Measurements from ENCODE around the gene CCNQ.

Gene CCNQ

DNA sequence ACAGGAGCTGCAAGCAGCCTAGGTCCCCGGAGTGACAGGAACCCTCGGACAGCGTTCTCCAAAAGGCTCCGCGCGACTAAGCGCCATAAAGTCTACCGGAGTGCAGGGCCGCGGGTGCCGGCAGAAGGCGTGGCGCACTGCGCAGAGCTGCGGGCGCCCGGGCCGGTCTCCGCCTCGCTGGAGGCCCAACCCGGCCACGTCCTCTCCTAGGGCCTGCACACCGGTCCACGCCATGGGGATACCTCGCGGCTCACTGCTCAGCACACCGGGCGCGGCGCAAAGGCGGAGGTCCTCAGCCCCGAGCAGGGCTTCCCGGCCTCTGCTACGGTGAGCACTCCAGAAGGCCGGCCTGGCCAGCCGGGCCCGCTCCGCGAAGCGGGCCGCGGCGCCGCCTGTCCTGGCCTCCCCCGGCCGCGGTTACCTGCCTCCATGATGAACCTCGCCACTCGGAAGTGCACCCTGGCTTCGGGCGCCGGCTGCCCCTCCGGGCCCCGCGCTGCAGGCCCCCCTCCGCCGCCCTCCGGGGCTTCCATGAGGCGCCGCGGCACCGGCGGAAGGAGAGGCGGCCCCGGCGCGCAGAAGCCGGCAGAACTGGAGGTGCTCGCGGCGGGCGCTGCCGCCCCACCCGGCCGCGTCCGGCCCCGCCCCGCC is at the start of gene CCNQ:
CCNQ (minus strand) TSS at position 599 of the 651 bp plus-strand sequence; CDS start at position 533, 66 bp downstream.
- DNase-seq (ENCODE audit: low spot score), result no peak

- DNase-seq (ENCODE audit: low spot score), result no peak
These were observed 48.8 kb upstream of the CCNQ start for GRCh38 chrX:153647461-153648357.

- peak; percentile 88 for DNase-seq (ENCODE audit: low spot score)
These were observed 47.9 kb upstream of the CCNQ start, which contains the start of gene DUSP9 for GRCh38 chrX:153646620-153647373. DUSP9 (plus strand) TSS chrX:153647203; CDS start chrX:153647954, 751 bp downstream.

- no peak for DNase-seq (ENCODE audit: low spot score)
These were observed 47.1 kb upstream of the CCNQ start for GRCh38 chrX:153645921-153646488.

- DNase-seq (ENCODE audit: low spot score), result no peak
These were observed 46.2 kb upstream of the CCNQ start for GRCh38 chrX:153645151-153645550.

- DNase-seq (ENCODE audit: low spot score), result no peak
These were observed 45.6 kb upstream of the CCNQ start for GRCh38 chrX:153644356-153645125.

- no peak for DNase-seq (ENCODE audit: low spot score)
These were observed 44.8 kb upstream of the CCNQ start for GRCh38 chrX:153643431-153644351.

DNA sequence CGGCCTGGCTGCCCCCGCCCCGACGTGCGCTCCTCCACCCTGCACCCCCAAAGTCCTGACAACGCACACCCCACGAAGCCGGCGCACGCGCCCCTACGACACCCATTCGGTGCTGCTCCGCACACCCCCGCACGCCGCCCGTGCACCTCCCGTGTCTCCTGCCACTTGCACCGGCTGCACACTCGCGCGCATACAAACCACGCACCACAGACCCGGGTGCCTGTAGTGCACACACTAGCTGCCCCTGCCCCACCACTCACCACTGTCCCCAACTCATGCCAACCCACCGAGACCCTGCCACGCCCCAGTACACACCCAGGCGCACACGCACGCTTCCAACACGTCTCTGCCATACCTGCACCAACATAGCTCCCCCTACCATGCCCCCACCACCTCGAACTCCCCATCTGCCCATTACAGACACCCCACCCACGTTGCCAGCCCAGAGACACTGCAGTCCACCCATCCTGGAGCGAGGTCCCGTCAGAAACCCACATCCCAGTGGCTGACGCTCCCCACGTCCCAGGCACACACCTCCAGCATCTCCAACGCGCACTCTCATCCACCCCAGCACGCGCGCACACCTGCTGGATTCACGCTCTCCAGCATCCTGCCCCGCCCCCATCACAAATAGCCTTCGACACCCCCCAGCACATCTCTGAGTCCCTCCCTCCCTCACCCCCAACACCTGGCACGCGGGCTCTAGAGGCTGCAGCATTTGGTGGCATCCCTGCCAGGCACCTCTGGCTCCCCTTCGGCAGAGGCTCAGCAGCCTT is 43.9 kb upstream of the CCNQ start:
- DNase-seq (ENCODE audit: low spot score), result no peak

DNA sequence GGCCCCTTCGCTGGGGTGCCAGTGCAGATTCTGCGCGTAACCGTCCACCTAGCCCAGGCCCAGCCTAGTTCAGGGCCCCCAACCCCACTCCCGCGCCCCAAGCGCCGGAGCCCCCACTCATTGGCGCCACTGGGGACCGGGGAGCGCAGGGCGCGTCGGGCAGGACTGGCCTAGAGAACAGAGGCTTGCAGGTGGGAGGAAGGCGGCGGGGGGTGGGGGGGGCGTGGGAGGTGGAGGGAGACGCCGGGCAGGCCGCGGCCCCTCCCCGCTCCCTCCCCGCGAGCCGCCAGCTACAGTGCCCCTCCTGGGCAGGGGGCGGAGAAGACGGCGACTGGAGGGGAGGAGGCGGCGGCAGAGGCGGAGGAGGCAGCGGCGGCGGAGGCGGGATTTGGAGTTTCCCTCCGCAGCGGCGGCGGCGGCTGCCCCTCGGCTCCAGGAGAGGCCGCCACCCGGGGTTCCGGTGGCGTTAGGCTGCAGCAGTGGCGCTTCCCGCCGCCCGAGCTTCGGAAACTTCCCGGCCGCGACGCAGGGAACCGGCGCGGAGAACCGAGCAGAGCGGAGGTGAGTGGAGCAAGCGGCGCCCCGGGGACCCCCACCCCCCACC is 43.2 kb upstream of the CCNQ start:
- DNase-seq (ENCODE audit: low spot score), result no peak

DNA sequence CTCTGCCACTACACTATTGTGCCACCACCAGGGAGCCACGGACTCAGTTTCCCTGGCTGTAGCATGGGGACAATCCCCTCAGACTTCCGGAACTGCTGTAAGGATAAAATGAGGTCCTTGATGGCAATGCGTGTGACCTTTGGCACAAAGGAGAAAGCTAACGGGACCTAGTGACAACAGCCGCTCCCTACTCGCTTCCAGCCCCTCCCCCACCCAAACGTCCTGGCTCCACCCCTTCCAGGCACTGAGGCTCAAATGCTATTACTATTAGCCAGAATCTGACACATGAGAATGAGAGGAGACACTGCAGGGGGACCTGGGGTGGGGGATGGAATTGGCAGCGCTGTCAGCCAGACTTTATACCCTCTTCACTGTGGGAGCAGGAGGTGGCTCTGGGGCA is 42.7 kb upstream of the CCNQ start:
- peak; percentile 84 for DNase-seq (ENCODE audit: low spot score)

DNA sequence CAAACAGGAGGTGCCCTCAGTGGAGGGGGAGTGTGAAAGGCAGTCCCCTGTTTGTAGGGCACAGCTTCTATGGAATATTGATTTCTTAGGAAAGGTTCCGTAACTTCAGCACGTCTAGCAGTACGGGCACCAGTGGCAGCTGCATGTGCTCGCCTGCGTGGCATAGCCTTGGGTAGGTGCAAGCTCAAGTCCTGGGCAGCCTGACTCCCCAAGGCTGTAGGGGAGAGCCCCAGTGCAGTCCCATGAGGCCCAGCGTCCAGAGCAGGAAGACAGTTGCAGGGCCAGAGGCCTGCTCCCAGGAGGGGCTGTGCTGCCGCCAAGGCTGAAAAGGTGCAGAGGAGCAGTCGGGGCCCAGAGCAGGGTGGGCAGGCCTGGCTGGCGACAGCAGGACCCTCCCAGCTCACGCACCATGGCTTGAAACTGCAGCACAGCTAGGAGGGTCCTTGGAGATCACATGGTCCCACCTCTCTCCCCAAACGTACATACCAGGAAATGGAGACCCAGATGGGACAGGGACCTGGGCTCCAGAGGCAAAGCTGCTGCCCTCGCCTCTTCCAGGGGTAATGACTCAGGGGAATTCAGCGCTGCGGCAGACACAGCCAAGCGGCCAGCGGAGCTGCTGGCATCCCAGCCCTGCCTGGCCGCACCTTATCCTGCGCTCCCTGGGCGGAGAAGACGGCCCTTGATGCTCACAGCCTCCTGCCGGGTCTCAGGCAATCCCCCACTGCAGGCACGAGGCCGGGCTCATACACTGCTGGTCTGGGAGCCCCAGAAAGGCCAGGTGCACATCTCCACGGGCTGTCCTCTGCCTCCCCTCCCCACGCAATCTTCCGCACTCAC is 42.0 kb upstream of the CCNQ start:
- no peak for DNase-seq (ENCODE audit: low spot score)

- DNase-seq (ENCODE audit: low spot score), result no peak
These were observed 41.2 kb upstream of the CCNQ start for GRCh38 chrX:153640045-153640686.

DNA sequence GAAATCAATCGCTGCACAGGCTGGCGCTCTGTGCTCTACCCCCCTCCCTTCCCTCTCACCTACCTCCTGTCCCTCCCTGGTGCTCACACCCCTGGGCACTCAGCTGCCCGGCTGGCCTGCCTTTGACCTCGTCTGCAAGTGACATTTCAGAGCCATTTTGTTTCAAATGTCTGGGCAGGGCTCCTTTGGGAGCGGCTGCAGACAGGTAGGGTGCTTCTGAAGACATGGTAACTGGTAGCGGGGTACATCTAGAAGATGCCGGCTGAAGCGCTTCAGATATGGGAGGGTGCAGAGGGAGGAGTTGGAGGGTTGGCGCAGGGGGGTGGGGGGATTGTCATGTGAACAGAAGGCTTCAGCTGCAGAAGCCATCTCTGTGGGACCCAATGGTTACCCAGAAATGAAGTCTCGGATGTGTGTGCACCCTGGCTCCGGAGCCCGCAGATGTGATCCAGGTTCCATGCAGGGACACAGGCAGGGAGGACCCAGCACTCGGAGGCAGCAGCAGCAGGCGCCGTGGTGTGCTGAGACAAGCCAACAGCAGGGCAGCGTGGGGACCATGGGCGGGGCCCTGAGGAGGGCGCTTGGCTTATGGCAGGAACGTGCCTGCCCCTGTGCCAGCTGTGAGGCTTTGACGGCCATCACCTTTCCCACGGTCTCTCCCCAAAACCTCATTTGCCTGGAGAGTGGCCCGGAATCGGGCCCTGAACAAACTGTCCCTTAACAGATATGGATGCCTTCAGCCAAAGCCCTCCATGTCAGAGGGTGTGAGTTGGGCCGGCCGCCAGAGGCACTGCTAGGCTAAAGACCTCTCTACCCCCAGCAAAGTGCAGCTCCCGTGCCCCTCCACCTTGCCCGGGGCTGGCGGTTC is 40.5 kb upstream of the CCNQ start:
- no peak for DNase-seq (ENCODE audit: low spot score)

- no peak for DNase-seq (ENCODE audit: low spot score)
These were observed 39.7 kb upstream of the CCNQ start for GRCh38 chrX:153638436-153639176.

GRCh38 chrX:153638041-153638371 is 39.1 kb upstream of the CCNQ start:
- no peak for DNase-seq (ENCODE audit: low spot score)
